Retinal pigment epithelial cell (primary cell): ENCODE results near the gene CYS1.
"Not testable (repeated sequence)": the region's sequence is repeated elsewhere in the genome, so short reads cannot be mapped to it uniquely, and the experiment has no call there.

ENCODE experiments used
- DNase-seq: peaks from one replicate; pipeline ENCODE4 v3.0.0-alpha.2; 2010; ENCODE audit warnings: low read depth
- H3K4me3 ChIP-seq: 2 replicates; pipeline ENCODE4 v1.5.1; 2011; ENCODE audit warnings: mild to moderate bottlenecking, low read length, control low read depth, moderate library complexity
- CTCF ChIP-seq: conservative IDR thresholded peaks from 2 replicates; pipeline ENCODE4 v1.5.1; 2011; ENCODE audit warnings: low read depth, low read length, control low read depth, inconsistent platforms

CYS1 gene

GRCh38 chr2:10109311-10109710 is 29.1 kb upstream of the CYS1 start:
- TF ChIP-seq CTCF, result no peak
- DNase-seq, result no peak
- no peak overlapping the region for H3K4me3 ChIP-seq

- not testable (repeated sequence) for H3K4me3 ChIP-seq
These were observed 24.7 kb upstream of the CYS1 start for GRCh38 chr2:10104906-10105305.

GRCh38 chr2:10103179-10103578 is 23.0 kb upstream of the CYS1 start:
- DNase-seq, result no peak
- TF ChIP-seq CTCF, result no peak
- no peak overlapping the region for H3K4me3 ChIP-seq

More at GRCh38 chr2:10104906-10105305, 24.7 kb upstream of the CYS1 start:
- DNase-seq, result not testable (repeated sequence)

- DNase-seq, result no peak
- H3K4me3 ChIP-seq, result no peak overlapping the region
- TF ChIP-seq CTCF, result no peak
These were observed 21.3 kb upstream of the CYS1 start for GRCh38 chr2:10101491-10101890.

GRCh38 chr2:10097352-10098148 is 17.3 kb upstream of the CYS1 start:
- H3K4me3 ChIP-seq, result no peak overlapping the region
- no peak for DNase-seq
- TF ChIP-seq CTCF, result peak; percentile 94

- DNase-seq, result no peak
- no peak overlapping the region for H3K4me3 ChIP-seq
- TF ChIP-seq CTCF, result no peak
These were observed 16.4 kb upstream of the CYS1 start for GRCh38 chr2:10096641-10097040.

GRCh38 chr2:10095175-10095574 is 15.0 kb upstream of the CYS1 start:
- no peak for DNase-seq
- no peak for TF ChIP-seq CTCF
- H3K4me3 ChIP-seq, result no peak overlapping the region
